HPDE6-E6E7 (cell line): ENCODE data around the gene CACNG4.

Source experiments
- DNase-seq: peaks from one replicate; pipeline ENCODE4 v3.0.0; 2011; ENCODE audit warnings: missing footprints; ENCODE audit errors: extremely low spot score

The CACNG4 gene

GRCh38 chr17:66944351-66945146, 20.0 kb upstream of the CACNG4 start:
- DNase-seq, result no peak

DNA sequence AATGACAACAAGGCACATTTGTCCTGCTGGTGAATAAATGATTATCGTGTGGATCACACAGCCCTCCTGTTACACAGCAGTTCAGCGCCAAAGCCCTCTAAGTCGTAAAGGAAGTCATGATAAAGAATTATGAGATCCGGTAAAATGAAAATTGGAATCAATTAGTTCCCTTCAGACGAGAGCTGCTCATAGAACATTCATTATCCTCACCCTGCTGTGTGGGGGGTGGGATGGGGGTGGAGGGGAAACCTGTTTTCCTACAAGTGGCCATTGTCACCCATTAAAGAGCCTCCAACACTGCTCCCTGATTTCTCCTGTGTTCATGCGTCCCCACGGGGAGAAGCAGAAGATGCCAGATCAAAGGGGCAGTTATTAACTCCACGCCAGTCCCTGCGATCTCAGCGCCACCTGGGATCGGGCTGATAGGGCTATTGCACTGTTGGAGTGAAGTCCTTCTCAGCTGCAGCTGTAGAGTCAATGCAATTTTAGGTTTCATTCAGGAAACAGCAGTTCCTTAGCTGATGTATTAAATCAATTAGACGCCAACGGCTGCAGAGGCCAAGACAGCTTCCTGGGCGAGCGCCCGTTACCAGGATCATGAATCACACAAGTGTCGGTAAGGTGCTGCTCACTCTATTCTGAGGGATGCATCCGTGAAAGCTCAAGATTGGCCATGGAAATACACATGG, 19.2 kb upstream of the CACNG4 start:
- DNase-seq, result no peak

GRCh38 chr17:66946251-66946650, 18.3 kb upstream of the CACNG4 start:
- no peak for DNase-seq

GRCh38 chr17:66947311-66947710, 17.2 kb upstream of the CACNG4 start:
- no peak for DNase-seq

DNA sequence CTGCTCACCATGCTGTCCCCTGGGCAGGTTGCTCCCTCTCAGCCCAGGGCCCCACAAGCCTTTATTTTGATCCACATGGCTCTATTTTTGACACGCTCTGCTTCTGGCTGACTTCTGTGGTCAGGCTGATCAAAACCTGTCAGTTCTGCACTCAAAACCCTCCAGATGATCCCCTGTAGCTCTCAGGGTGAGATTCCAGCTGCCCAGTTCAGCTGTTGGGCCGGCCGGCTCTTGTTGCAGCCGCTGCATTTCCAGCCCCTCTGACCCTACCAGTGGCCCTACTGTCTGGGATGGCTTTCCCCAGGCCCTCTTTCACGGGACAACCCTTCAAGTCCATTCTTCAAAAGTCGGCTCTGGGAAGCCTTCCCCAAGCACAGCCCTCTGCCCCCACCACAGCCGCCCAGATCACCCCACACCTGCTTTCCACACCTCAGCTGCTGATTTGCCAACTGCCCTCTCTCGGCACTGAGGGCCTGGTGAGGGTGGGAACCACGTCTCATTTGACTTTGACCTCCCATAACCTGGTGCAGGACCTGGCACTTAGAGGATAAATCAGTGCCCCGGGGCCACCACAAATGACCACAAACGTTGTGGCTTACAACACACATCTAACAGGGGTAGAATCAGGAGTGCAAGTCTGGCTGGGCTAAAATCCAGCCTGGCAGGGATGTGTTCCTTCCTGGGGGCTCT, 16.3 kb upstream of the CACNG4 start:
- DNase-seq, result no peak

DNA sequence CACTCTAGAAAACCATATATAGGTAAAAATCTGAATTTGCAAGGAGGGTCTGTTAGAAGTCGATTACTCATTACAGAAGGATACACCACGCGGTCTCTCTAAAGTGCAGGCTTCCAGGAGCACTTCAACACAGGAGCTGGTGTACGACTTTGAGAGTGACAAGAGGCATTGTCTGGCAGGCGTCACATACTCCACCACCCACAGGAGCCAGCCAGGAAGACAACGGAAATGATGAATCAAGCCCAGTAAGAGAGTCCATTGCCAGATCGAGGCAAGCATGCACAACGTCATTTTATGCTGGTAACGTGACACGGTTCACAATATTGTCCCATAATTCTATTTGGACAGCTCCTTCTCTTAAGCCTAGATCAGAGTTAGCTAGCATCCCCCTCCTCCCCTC, 15.0 kb upstream of the CACNG4 start:
- no peak for DNase-seq

GRCh38 chr17:66950325-66950724, 14.2 kb upstream of the CACNG4 start:
- no peak for DNase-seq

GRCh38 chr17:66950886-66951604, 13.5 kb upstream of the CACNG4 start:
- DNase-seq, result no peak

- no peak for DNase-seq
Measured at GRCh38 chr17:66951605-66951953, 12.9 kb upstream of the CACNG4 start.

DNA sequence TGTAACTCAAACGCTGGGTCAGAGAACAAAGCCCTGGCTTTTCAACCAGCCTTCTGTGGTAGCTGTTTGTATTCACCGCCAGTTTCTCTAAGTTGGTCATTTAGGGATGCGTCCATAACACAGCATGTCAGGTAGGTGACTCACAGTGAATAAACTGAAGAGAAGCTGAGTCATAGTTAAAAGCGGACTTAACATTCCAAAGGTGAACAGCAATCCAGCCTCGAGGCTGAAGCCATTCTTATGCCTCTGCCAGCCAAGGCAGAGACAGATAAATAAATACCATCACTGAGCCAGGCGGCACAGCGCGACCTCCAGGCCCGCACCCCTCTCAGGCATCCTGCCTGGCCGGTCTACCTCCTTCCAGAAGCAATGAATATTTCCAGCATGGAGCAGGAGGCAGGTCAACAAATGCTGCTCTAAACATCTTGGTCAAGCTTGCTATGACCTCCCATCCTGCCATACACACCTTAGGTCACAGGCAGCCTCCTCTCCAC, 12.4 kb upstream of the CACNG4 start:
- DNase-seq, result peak; percentile 96

- no peak for DNase-seq
Measured at GRCh38 chr17:66952681-66953629, 11.6 kb upstream of the CACNG4 start.

DNA sequence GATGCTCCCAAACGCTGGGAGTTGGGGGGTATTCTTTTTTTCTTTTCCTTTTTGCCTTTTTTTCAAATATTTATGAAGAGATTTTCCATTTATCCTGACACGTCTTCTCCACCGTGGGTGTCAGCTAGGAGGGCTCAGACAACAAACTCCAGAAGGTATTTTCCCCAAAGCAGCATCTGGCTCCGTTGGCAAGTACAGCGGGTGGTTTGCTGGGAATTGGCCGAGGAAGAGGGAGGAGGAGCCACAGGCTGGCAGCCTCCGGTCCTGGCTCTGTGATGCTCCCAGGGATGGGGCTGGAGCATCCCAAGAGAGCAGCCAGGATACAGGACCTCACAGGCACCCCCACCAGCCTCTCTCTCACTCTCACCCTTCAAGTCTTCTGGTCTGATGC, 10.9 kb upstream of the CACNG4 start:
- no peak for DNase-seq

DNA sequence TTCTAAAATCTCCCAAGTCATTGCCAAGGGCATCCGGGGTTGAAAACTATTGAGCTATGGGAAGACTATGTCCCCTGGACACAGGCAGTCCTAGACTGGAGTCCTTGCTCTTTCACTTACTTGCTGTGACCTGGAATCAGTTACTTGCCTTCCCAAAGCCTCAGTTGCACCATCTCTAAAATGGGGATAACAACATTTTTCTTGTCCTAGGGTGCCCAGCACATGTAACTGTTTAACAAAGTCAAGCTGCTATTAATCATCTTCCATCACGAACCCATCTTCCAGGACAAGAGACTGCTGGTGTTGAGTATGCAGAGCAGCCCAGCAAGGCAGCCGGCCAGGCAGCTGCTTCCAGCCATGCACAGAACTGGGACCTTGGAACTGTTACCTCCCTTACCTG, 9.9 kb upstream of the CACNG4 start:
- DNase-seq, result no peak

GRCh38 chr17:66955821-66956220, 8.7 kb upstream of the CACNG4 start:
- no peak for DNase-seq

- DNase-seq, result no peak
Measured at GRCh38 chr17:66956941-66957340, 7.6 kb upstream of the CACNG4 start.

GRCh38 chr17:66957343-66957742, 7.2 kb upstream of the CACNG4 start:
- DNase-seq, result no peak

- DNase-seq, result no peak
Measured at GRCh38 chr17:66957951-66958579, 6.4 kb upstream of the CACNG4 start.

DNA sequence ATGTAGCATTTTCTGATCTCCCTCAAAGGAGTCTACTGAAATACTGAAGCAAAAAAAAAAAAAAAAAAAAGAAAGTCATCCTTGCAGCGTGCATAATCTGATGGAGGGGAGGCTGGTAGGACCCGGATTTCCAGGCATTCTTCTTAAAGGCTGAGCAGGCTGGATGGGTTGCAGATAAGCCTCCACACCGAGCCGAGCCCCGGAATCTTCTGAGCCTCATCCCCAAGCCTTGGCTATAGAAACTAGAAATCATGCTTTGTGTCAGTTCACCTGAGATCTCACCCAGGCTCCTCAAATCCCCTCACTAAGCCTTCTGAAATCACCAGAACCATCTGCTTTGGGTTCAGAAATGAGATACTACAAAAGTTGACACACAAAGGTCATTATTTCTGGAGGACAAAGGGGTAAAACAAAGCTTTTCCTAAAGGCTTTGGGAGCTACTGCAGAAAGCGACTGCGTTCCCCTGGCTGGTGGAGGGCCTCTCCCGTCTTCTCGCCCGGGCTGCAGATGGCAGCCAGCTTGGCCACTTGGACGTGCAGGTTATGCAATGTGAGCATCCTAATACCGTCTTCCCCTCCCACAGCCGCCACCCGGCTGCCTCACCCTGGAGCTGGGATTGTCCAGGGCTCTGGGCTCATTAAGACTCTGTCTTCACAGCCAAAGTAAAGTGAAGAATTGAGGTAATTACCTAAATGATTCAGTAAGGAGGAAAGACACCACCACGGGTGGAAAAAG, 4.7 kb upstream of the CACNG4 start:
- no peak for DNase-seq

DNA sequence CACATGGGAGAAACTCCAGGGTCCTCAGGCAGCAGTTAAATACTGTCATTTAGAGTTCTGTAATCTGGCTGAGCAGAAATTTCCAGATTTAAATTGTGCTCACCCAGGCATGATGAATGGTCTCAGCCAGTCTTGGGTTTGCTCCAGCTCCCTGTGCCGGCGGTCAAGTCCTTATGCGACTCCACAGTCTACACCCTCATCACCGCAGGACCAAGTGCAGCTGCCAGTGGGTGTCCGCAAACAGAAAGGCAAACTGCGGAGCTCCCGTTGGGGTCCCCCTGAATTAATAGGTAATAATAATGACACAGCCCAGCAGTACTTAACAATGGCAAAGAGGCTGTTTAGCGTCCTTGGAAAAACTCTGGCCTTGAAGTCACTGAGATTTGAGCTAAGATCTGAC, 3.9 kb upstream of the CACNG4 start:
- DNase-seq, result no peak

DNA sequence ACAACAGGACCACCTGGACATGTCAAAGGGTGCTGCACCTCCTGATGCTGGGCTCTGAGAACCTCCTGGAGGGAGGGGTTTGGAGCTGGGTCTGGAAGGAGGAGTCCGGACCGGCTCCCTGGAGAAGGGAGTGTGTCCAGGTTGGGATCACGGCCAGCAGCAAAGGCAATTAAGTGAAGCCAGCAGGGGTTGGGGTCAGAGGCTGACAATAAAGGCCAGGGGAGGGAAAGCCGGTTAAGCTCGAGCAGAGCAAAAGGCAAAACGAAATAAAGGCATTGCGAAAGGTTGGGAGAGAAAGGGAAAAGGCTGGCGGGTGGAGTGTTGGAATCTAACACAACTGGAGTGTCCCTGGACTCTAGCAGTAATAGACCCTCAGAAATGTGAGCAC, 992 bp upstream of the CACNG4 start:
- DNase-seq, result no peak
